Activated CD8-positive, alpha-beta memory T cell treated with anti-CD3 and anti-CD28 coated beads, Interleukin-2, amount 50 U/mL, for 4 hours (primary cell): ENCODE results near the gene FANCG.
A peak's percentile ranks its signal among the peaks of the same experiment; 100 is the strongest.

Experiments used
- DNase-seq: peaks from one replicate; pipeline ENCODE4 v3.0.0-alpha.2; 2020

FANCG gene

DNA sequence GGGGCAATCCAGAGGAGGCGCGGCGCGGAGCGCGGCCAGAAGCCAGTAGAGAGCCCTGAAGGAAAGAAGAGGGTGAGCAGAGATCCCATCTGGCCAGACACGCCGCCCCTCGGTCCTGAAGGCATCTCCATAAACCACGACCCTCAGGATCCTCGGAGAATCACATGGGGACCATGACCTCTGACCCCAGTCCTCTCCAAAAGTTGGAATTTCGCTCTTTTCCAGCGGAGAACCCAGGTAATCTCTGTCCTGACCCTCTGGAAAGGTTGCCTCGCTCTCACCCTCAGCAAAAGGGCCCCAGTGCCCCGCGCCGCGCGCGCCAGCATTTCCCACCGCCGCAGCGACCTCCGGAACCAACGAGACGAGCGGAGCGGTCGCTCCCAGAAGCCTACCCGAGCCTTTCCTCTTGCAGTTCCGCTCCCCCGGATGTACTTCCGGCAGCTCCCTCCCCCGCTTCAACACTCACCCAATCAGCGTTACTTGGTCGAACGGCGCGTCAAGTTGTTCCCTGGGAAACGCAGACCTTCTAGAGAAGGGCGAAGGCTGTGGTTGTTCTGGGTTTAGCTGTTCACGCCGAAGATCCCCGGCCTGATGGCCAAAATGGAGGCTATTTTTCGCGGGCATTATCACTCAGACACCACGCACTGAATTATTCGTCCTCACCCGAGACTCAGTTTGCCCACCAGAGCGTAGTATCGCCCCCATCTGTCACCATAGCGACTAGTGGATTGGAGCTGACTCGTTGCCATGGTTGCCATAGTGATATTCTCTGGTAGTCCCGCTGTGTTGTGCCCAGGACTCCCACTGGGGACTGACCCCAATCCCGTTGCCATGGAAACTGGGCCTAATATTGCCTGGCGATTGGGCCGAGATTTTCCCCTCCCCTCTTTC lies 23.3 kb upstream of the FANCG start, which contains the start of gene STOML2:
Gene STOML2, minus strand, starts transcription at position 363 of the 891 bp plus-strand sequence. Its CDS starts 37 bp downstream, at position 326.
- DNase-seq, result peak; percentile 88

DNA sequence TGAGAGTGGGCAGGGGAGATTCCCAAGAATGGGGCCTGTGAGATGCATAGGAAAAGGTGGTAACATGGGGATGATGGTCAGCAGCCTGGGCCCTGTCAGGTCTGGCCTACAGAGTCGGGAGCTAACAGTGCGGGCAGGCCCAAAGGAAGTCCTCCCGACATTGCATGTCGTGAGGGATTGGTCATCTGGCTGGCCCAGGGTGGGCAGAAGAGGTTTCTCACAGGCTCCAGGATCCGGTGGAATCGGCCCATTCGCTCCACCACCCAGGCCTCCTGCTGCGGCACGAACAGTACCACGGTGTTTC lies 22.7 kb upstream of the FANCG start:
- DNase-seq, result no peak

DNA sequence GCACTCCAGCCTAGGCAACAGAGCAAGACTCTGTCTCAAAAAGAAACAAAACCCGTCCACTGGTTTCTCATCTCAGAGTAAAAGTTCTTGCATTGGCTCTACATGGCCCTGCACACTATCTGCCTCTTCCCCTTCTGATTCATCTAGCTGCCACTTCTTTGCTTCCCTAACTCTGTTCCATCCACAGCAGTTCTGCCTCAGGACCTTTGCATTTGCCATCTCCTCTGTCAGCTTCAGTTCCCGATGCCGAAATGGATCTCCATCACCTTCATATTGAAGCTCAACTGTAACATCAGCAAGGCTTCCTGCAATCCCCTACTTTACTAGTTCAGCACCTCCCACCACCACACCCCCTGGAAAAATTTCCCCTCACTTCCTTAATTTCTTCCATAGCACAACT lies 17.8 kb upstream of the FANCG start:
- DNase-seq, result no peak

DNA sequence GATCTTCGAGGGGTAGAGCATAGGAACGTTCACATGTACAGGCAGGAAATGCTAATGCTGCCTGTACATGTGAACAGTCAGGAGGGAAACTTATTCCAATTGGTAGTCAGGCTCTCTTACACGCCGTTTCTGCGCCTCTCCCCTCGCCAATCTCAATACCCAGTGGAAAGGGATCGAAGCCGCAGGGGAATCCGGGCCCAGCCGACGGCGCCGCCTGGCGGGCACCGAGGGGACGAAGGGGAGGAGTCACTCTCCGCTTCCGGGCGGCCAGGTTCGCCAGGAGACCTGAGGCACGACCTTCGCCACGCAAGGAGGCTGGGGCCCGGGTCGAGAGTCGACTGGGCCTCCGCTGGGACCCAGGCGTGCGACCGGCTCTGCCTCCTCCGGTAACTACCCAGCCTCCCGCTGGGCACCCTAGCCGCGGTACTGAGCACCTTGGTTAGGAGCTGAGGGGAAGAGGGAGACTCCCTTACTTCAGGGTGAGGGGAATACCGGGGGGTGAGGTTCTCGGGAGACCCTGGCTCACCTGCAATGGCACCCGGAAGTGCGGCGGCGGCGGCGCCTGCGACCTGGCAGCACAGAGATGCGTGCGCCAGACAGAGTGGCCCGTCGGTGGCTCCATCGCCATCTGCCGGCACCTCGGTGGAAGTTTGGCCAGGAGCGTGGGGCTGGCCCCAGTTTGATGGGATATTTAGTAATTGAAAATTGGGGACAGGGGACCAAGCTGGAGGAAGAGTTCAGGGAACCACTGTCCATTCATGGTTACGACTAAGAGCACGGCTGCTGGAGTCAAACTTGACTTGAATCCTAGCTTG lies 16.5 kb upstream of the FANCG start, which contains the start of gene PIGO:
Gene PIGO, minus strand, starts transcription at position 557 of the 815 bp plus-strand sequence. CDS start 1,026 bp downstream, outside the sequence.
- peak; percentile 89 for DNase-seq

DNA sequence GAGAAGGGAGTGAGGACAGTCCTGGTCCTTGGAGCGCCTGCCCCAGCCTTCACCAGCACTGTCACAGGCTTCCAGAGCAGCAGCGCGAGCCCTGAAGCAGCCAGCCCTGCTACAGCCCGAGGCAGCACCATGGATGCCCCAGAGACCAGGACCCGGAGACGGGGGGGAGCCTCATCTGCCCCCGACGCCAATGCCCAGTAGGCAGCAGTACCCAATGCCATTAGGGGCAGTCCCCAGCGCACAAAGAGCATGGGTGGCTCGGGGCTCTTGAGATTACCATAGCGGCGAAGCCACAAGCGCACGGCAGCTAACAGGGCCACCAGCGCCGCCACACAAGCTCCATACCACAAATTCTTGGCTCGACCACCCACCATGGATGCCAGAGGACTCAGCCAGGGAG lies 11.8 kb upstream of the FANCG start:
- DNase-seq, result no peak

DNA sequence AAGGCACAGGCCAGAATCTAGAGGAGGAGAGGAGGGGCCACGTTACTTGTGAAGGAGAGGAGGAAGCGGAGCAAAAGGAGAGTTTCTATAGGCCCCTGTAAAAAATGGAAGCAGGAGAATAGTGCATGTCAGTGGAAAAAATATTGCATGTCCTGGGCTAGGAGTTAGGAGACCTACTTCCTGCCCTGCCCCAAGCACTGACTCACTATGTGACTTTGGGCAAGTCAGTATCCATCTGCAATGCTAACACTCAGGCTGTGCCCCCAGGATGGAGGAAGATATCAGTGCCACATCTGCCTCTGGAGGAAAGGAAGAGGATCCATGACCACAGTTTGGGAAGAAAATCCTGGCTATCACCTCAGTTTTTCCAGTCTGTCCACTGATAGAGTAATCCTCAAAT lies 9.7 kb upstream of the FANCG start:
- DNase-seq, result no peak

DNA sequence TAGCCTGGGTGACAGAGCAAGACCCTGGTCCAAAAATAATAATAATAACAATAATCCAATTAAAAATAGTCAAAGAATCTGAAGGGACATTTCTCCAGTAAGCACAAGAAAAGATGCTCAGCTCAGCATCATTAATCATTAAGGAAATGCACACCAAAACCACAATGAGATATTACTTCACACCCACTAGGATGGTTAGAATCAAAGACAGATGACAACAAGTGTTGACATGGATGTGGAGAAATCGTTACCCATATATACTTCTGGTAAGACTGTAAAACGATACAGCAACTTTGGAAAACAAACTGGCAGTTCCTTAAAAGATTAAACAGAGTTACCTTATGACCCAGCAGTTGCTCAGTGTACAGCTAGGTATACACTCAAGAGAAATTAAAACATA lies 5.3 kb upstream of the FANCG start:
- DNase-seq, result no peak

DNA sequence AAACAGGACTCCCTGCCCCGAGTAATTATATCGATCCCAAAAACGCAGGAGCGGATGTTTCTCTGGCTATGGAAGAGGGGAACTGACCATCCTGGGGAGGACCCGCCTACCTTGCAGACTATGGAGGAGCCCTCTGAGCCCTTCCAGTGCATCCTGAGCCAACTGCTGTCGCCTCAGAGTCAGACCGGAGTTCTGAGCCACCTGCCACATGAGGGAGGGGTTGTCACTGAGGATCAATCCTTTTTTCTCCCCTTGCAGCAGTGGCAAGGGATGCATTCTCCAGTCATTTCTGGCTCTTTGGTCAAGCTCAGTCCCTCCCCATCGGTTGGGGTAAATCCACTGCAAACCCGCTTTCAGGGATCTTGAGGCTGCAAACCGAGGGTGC lies 709 bp downstream of the FANCG start:
- DNase-seq, result no peak

DNA sequence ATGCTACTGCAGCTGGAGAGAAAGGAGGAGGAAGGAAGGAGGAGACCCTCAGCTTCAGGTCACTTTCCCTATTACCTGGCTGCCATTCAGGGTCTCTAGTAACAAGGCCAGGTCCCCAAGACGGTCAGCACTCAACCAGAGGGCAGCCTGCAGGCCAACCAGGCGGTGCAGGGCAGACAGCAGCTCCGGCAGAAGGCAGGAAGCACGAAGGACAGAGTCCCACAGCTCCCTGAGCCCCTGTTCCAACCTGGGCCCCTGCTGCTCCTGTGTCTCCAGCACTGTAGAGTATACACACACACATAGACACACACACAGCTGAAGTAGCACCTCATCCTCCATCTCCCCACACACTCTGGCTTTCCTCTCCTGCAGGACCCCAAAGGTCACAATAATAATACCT lies 1.7 kb downstream of the FANCG start:
- DNase-seq, result no peak

DNA sequence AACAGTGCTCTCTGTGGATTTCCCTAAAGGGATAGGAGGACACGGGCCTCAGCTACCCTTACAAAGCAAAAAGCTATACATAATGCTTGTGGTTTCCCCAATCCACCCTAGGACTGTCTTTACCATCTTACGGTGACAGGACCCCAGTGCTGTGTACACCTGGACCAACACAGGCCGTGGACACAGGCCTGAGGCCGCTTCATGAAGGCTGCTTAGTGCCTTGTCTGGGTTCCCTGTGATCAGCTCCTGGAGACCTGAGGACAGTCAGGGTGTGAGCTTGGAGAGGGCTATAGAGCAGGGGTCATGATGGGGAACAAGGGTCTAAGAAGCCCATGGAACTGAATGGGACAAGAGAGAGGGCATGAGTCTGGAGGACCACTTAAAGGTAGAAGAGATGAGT lies 2.9 kb downstream of the FANCG start:
- no peak for DNase-seq

DNA sequence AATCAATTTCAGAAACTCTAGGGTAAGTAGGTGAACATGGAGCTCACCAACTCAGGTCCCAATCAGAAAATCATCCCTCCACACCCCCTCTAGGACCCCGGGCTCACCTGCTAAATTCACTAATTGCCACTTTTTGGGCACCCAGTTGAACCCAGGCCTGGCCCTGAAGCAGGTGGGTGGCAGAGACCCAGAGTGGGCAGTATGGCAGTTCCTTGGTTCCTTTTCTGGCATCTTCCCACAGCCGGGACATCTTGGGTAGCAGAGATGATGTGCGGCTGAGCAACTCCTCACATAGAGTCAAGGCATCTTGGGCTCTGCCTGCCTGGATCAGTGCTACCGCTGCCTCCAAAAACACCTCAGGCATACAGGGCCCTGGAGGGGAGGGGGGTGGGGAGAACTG lies 4.4 kb downstream of the FANCG start:
- DNase-seq, result no peak

DNA sequence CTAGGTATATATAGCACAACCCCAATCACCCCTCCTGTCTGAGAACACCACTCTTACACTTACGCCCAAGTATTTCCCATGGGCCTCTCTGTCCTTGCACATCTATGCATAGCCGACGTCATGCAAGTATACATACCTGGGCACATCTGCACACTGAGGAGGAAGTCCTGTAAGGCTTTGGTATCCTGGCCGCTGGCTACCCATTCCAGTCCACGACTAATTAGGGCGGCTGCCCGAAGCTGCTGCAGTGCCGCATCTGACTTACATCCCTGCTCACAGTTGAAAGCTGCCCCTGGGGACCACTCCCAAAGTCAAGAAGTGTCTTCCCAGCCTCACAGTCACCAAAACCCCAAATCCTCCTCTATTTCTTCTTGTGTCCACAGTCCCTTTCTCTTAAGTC lies 5.0 kb downstream of the FANCG start:
- DNase-seq, result no peak

DNA sequence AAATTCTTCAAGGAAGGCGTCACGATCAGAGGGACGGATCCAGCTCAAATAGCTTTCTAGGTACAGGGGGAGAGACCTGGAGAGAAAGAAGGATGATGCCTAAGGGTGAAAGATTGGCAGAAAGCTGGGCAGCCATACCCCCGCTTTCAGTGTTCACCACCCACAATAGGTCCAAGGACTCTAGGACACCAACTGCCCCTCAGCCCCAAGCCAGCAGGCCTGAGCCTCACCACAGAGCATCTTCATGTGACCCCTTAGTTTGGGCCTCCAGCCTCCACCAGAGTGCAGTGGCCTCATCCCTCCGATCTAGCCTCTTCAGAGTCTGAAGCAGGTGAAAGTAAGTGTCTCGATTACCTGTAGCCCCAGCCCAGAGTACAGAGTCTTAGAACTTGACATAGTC lies 5.6 kb downstream of the FANCG start:
- DNase-seq, result no peak

DNA sequence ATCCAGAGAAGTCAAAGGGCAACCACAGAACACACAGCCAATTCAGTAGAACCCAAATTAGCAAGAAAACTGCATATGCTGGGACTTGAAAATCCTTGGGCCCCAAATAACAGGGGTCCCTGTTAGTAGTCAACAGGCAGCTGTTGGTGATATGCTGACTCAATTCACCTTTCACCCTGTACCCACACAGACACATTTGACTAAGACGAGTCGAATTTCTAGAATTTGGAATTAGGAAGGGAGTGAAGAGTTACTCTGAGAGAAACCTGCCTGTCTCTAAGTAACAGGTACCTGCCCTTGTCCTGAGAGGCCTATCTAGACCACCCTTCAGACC lies 6.5 kb downstream of the FANCG start:
- no peak for DNase-seq

DNA sequence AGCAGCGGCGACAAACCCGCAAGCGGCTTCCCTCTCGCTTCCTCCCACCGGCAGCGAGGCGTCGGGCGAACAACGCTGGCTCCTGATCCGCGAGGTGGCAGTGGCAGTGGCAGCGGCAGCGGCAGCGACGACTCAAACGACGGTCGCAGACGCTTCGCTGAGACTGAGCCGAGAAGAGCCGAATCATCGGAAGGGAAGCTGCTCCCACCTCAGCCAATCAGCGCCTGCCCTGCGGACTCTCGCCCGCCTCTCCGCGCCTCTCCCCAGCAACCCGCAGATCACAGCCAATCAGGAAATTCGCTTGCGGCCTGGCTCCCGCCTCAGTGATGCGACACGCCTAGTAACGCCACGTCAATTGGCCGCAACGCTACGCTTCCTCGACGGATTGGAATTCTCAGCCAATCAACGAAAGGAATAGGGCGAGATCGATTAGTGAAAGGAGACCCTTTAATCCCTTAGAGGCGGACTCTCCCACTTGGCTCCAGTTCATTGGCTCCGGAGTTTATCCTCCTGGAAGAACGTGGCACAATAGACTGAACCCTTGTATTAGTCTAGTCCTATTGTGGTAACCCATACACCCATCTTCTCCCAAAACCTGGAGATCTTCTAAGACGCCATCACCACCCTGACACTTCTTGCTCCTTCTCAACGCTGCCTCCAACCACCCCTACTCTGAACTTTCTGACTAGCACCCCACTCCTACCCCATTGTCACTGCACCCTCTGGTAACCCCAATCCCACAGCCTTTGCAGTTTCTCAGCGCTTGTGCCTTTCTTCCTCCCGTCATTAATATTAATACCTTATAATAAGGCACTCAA lies 7.1 kb downstream of the FANCG start, which contains the start of gene VCP:
Gene VCP, minus strand, starts transcription at position 165 of the 818 bp plus-strand sequence. CDS start 272 bp downstream, outside the sequence.
- peak; percentile 95 for DNase-seq

DNA sequence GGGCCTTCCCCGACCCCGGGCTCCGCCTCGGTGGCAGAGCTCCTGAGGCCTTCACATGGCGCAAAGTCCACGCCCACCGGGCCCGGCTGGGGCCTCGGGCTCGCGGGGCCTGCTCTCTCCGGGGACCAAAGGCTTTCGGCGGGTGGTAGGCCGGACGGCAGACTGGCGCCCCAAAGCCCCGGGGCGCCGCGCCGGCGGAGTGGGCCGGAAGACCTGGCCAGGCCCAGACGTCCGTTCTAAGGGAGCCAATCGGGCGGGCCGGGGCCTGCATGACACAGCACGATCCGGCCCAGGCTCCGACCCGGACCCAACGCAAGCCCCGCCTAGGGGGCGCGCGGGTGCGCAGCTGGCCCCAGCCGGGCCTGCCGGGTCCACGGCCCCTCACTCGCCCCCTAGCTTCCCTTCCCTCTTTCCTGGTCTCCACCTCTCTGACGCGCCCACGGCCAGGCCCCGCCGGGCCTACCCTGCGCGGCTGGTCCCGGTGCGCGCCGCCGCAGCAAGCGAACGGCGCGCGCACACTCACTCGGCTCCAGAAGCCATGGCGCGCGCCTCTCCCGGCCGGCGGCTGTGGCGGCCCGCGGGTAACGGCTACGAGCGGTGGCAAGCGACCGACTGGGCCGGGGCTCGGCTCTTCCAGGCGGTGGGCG lies 7.8 kb downstream of the FANCG start:
- DNase-seq, result peak; percentile 73

DNA sequence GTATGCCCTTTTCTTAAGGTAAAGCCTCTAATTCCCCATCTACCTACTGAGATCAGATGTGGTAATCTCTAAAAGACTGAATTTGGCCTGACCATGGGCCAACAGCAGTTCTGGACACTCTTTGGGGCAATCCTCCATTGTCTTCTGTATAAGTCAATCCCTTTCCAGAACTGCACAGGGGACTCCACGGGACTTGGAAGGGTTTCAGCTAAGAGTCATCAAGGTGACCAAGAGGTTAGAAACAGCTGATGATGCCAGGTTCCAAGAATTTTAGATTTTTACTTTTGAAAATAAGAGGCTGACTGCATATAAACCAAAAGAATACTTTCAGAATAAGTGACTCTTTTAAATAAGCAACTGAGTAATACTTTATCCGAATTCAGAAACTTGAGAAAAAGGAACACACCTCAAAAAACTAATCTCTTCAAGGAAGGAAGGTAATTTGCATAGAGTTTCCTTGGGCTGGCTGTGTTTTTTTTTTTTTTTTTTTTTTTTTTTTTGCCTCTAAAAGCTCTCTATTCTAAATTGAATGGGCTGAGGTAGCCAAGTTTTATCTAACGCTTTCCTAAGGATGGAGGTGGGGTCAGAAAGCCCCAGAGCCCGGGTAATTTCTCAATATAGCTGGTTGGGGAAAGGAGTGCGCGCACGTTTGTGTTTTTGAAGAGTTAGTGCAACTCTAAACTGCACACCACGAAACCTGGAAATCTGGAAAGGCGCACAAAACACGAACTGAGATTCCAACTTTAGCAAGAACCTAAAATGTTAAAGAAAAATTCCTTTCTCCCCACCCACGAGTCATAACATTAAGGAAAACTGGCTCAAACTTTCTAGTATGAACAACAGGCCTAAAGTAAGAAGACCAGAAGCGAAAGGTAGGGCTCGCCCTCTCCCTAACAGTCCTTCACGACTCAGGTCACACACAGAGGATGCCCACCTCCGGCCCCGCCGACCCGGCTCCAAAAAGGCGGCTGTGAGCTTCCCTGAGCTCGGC lies 8.6 kb downstream of the FANCG start:
- DNase-seq, result no peak

DNA sequence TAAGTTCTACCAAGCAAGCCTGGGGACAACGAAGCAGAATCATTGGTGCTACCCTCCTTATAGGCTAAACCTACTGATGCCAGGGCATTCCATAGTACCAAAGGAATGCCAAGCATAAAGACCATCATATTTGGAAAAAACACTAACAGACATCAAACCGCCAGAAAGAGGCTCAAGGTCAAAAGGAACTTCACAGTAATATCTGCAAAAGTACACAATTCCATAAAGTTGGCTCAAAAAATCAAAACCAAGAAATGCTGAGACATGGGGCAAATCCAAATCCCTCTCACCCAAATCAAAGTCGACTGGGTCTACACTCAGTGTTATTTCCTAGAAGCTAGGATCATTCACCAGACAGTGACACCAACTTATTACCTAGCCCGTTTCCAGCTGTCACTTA lies 10.7 kb downstream of the FANCG start:
- no peak for DNase-seq

DNA sequence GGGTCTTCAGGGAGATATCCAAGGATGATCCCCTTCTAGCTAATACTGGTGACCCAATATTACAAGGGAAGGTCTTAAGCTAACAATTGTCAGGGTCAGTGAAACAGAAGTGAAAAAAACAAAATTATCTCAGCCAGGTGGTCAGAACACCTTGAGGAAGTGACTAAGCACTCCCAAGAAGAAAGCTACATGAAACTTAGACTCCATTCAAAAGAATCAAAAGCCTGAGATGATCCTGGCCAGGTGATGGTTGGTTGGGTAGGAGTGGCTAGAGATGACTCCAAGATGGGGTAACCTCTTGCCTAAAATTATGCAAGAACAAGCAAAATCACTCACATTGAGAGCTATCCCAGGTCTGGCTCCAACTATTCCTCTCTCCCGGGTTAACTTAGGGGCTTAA lies 12.7 kb downstream of the FANCG start:
- DNase-seq, result no peak

DNA sequence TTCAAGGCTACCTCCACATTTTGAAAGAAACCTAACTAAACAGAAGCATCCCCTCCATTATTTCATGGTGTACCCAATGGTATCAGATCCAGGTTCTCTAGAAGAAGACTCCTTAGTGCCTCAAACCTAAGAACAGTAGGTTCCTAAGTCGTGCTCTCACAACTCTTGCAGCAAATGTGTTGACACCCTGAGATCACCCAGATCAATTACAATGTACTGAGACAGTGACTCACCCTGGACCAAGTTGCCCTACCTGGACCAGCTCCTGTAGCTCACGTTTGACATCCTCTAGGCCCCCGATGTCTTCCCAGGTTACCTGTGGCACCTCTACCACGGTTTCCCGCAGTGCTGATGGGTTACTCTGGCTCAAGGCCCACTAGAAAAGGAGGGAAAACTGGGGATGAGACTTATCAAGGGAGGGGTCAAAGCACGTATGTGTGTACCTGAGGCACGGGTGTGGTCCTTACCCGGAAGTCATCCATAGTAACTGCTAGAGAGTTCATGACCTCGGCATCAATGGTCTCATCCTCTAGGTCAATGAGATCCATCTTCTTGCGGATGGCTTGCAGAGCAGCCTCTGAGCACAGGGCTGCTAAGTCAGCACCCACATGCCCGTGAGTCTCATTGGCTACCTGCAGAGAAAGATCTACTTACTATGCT lies 19.1 kb downstream of the FANCG start:
- DNase-seq, result no peak

DNA sequence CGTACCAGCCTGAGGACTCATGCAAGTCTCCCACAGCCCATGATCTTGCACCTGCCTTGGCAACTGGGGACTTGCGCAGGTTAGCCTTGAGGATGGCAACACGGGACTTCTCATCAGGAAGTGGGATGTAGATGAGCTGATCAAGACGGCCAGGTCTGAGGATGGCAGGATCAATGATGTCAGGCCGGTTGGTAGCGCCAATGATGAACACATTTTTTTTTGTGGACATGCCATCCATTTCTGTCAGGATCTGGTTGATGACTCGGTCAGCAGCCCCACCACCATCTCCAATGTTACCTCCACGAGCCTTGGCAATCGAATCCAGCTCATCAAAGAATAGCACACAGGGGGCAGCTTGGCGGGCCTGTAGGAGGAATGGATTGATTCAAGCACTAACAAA lies 20.3 kb downstream of the FANCG start:
- DNase-seq, result no peak
